ENCODE results near the gene MTUS2. TPM values are rescaled to one million over a fixed set of nuclear protein-coding genes. Genes with fewer than 3 reads are reported as not detected.

MTUS2 gene
- total RNA-seq, 5 donors from 2014 or later (not counting 1 experiment from before 2014, with no cell fraction given): 0.05 to 0.28 (median 0.12) TPM

DNA sequence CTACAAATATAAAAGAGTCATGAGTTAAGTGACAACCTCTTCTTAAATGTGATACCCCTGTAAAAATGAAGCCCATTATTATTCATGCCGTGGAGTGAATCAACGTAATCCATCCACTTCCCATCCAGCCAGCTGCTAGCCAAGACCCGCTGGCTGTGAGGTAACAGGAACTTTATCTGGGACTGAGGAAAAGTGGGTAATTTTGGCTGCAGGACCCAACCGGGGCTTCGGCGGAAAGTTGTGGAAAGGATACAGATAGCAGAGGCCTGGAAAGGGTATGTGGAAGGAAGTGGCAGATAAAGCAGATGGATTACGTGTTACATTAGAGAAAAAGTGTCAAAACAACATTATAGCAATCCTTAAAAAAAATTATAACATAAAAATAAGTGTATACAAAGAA is 727.0 kb downstream of the MTUS2 start:
- Mint-ChIP-seq H3K4me3 (no peak overlapping the region), H3K4me1 (peaks cover 13 to 38% (median 24%) of the 10 kb centered on the region in 3 donors), H3K27ac (no peak overlapping the region), H3K9me3 (no peaks in the 10 kb centered on the region), H3K27me3 (no peaks in the 10 kb centered on the region), H3K36me3 (peaks cover 48% of the 10 kb centered on the region)
- Histone ChIP-seq H3K4me3 (ENCODE audit: control insufficient read depth in 1 of 2, extremely low read depth in 1 of 2, low read length in 1 of 2) (no peak overlapping the region), H3K36me3 (ENCODE audit: control insufficient read depth in 2 of 2, extremely low read depth in 1 of 2, insufficient read depth in 1 of 2, low read length in 1 of 2) (peaks cover 9 to 26% of the 10 kb centered on the region in 2 donors), H3K27me3 (replicated peaks in 1 of 2; ENCODE audit: control insufficient read depth in 2 of 2, extremely low read depth in 1 of 2, insufficient read depth in 2 of 2, low read length in 1 of 2) (no peaks in the 10 kb centered on the region), H3K9me3 (no peaks in the 10 kb centered on the region), H3K4me1 (ENCODE audit: control insufficient read depth in 1 of 2, extremely low read depth in 1 of 2, insufficient read depth in 2 of 2, low read length in 2 of 2) (no peaks in the 10 kb centered on the region), H3K27ac (ENCODE audit: low read length) (no peak overlapping the region)
- WGBS (ENCODE audit: insufficient coverage): 87% methylated on average over 3 of the region's 7 CpGs
- ATAC-seq (replicated peaks in 1 of 4) (no peak), DNase-seq (no peak)
- POLR2A ChIA-PET: no interaction called here
- CTCF ChIA-PET: no interaction called here

DNA sequence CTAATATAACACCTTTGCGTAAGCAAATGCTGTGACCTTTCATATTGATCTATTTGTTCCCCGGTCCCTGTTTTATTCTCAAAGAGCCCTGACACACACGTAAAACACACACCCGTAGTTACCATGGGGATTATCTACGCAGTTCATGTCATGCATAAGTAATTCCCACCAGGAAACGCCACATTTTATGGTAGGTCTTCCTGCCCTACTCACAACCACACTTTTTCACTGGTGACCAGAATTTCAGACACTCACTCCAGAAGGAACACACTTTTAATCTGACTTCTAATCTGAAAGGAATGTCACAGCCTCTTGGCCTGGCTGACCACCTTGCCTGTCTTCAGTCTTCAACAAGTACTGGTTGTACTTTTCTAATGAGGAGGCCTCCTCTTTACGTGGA is 728.6 kb downstream of the MTUS2 start:
- DNase-seq (no peak), ATAC-seq (replicated peaks in 1 of 4) (no peak)
- Histone ChIP-seq H3K4me1 (ENCODE audit: control insufficient read depth in 1 of 2, extremely low read depth in 1 of 2, insufficient read depth in 2 of 2, low read length in 2 of 2) (no peaks in the 10 kb centered on the region), H3K4me3 (ENCODE audit: control insufficient read depth in 1 of 2, extremely low read depth in 1 of 2, low read length in 1 of 2) (no peak overlapping the region), H3K27me3 (replicated peaks in 1 of 2; ENCODE audit: control insufficient read depth in 2 of 2, extremely low read depth in 1 of 2, insufficient read depth in 2 of 2, low read length in 1 of 2) (no peaks in the 10 kb centered on the region), H3K9me3 (no peaks in the 10 kb centered on the region), H3K36me3 (ENCODE audit: control insufficient read depth in 2 of 2, extremely low read depth in 1 of 2, insufficient read depth in 1 of 2, low read length in 1 of 2) (peaks cover 5 to 39% of the 10 kb centered on the region in 2 donors), H3K27ac (ENCODE audit: low read length) (no peak overlapping the region)
- peaks cover 13 to 49% (median 21%) of the 10 kb centered on the region in 3 donors for H3K4me1 Mint-ChIP-seq
- H3K4me3 Mint-ChIP-seq: no peak overlapping the region
- peaks cover 64% of the 10 kb centered on the region for H3K36me3 Mint-ChIP-seq
- ChIA-PET CTCF (no interaction called here), POLR2A (no interaction called here)
- WGBS (ENCODE audit: insufficient coverage): 100% methylated on average over 6 of the region's 7 CpGs
- H3K27ac Mint-ChIP-seq: no peak overlapping the region
- H3K27me3 Mint-ChIP-seq: no peaks in the 10 kb centered on the region
- no peaks in the 10 kb centered on the region for H3K9me3 Mint-ChIP-seq

DNA sequence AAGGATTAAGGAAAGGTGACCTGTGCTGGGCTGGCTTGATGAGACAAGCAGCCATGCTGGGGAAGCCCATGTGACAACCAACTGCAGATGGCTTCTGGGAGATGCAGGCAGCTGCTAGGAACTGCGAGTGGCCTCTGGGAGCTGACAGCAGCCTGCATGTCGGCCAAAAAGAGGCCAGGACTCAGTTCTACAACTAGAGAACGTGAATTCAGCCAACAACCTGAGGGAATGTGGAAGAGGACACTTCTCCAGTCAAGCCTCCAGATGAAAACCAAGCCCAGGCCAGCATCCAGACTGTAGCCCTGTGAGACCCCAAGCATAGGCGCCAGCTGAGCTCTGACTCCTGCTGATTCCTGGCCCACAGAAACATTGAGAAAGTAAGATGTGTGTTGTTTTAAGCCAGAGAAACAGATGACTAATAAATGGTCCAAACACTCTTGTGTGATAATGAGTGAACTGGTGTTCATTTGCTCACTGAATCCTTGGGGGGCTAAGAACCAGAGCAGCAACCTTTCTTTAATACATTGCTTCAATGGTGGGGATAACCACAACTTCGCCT is 730.4 kb downstream of the MTUS2 start:
- Mint-ChIP-seq H3K4me3 (no peak overlapping the region), H3K9me3 (no peaks in the 10 kb centered on the region), H3K27me3 (no peaks in the 10 kb centered on the region), H3K4me1 (peaks cover 10 to 49% (median 11%) of the 10 kb centered on the region in 3 donors), H3K36me3 (peaks cover 70% of the 10 kb centered on the region), H3K27ac (no peak overlapping the region)
- Histone ChIP-seq H3K4me1 (ENCODE audit: control insufficient read depth in 1 of 2, extremely low read depth in 1 of 2, insufficient read depth in 2 of 2, low read length in 2 of 2) (no peaks in the 10 kb centered on the region), H3K9me3 (no peaks in the 10 kb centered on the region), H3K27ac (ENCODE audit: low read length) (no peak overlapping the region), H3K27me3 (replicated peaks in 1 of 2; ENCODE audit: control insufficient read depth in 2 of 2, extremely low read depth in 1 of 2, insufficient read depth in 2 of 2, low read length in 1 of 2) (no peaks in the 10 kb centered on the region), H3K4me3 (ENCODE audit: control insufficient read depth in 1 of 2, extremely low read depth in 1 of 2, low read length in 1 of 2) (no peak overlapping the region), H3K36me3 (ENCODE audit: control insufficient read depth in 2 of 2, extremely low read depth in 1 of 2, insufficient read depth in 1 of 2, low read length in 1 of 2) (peaks cover 5 to 44% of the 10 kb centered on the region in 2 donors)
- DNase-seq: no peak
- ChIA-PET CTCF (no interaction called here), POLR2A (no interaction called here)
- 100% methylated on average over 3 of the region's 5 CpGs for WGBS (ENCODE audit: insufficient coverage)
- ATAC-seq (replicated peaks in 1 of 4): no peak

DNA sequence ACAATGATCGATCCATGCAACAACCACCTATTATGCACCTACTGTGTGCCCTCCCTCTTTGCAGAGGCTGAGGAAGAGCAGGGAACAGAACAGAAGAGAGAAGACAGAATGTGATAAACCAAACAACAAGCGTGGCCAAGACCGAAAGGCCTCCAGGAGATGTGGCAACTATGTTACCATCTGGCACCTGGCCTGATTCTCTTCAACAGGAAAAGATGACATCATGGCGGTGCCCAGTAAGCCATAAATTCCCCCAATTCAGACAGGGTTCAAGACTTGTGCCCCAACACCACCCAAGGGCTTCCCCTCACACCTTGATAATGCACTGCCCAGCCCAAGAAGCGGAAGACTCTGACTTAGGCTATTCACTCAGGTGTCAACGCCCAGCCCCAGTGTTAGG is 731.1 kb downstream of the MTUS2 start:
- Mint-ChIP-seq H3K4me1 (peaks cover 10 to 44% (median 11%) of the 10 kb centered on the region in 3 donors), H3K4me3 (no peak overlapping the region), H3K9me3 (no peaks in the 10 kb centered on the region), H3K27me3 (no peaks in the 10 kb centered on the region), H3K36me3 (peaks cover 64% of the 10 kb centered on the region), H3K27ac (no peak overlapping the region)
- DNase-seq: no peak
- ChIA-PET CTCF (no interaction called here), POLR2A (no interaction called here)
- Histone ChIP-seq H3K9me3 (no peaks in the 10 kb centered on the region), H3K36me3 (ENCODE audit: control insufficient read depth in 2 of 2, extremely low read depth in 1 of 2, insufficient read depth in 1 of 2, low read length in 1 of 2) (peaks cover 5 to 41% of the 10 kb centered on the region in 2 donors), H3K4me1 (ENCODE audit: control insufficient read depth in 1 of 2, extremely low read depth in 1 of 2, insufficient read depth in 2 of 2, low read length in 2 of 2) (no peaks in the 10 kb centered on the region), H3K27ac (ENCODE audit: low read length) (no peak overlapping the region), H3K27me3 (replicated peaks in 1 of 2; ENCODE audit: control insufficient read depth in 2 of 2, extremely low read depth in 1 of 2, insufficient read depth in 2 of 2, low read length in 1 of 2) (no peaks in the 10 kb centered on the region), H3K4me3 (ENCODE audit: control insufficient read depth in 1 of 2, extremely low read depth in 1 of 2, low read length in 1 of 2) (no peak overlapping the region)
- no peak for ATAC-seq (replicated peaks in 1 of 4)
- 97% methylated on average over 5 of the region's 6 CpGs for WGBS (ENCODE audit: insufficient coverage)

Other genes starting within 250 kb of the MTUS2 start
- gene POMP, start 161.2 kb upstream of the MTUS2 start, total RNA-seq: 10 to 100 TPM; 21.4 to 24.7 (median 23.3) TPM
- 10 to 100 TPM; 12.1 to 20.7 (median 18.2) TPM for gene SLC46A3, start 101.4 kb upstream of the MTUS2 start, total RNA-seq

All from T-cell (primary cell).